ENCODE data around the gene WDR17. TPM values are rescaled to one million over a fixed set of nuclear protein-coding genes. Genes with fewer than 3 reads are reported as not detected.

The WDR17 gene
- total RNA-seq, 1 donor from 2014 or later: 0.48 TPM

DNA sequence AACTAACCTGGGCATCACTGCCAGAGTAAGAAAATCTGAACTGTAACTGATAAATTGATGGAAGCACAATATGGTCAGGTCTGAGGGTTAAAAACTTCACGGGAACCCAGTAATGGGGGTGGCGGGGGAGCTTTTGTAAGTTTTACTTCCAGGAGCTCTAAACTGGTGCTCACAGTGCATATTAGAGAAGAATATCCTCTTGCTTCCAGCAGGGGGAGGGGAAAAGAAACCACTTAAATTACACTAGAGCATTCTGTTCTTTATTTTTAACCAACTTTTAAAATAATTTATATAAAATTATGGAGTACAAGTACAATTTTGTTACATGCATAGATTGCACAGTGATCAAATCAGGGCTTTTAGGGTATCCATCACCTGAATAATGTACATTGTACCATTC, 33.7 kb downstream of the WDR17 start:
- ATAC-seq: no peak

DNA sequence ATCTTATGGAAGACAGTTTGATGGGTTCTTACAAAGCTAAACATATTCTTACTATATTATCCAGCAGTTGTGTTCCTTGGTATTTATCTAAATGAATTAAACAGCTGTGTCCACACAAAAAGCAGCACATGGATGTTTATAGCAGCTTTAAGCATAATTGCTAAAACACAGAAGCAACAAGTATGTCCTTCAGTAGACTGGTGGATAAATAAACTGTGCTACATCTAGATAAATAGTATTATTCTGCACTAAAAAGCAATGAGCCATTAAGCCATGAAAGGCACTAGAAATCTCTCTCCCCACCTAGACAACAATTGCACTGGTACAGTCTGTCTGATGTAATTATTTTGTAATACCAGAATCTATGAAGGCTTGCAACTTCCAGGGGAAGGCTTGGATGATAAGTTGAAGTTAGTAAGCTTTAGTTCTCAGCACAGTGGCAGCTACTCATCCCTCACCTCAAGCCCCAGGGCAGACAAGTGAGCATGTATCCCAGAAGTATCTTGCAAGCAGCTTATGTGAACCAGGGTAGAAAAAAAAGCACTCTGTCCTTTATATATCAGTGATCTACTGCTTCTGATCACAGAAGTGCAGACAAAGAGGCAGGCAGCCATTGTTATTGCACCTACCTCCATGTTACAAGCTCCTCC, 36.9 kb downstream of the WDR17 start:
- ATAC-seq: no peak

DNA sequence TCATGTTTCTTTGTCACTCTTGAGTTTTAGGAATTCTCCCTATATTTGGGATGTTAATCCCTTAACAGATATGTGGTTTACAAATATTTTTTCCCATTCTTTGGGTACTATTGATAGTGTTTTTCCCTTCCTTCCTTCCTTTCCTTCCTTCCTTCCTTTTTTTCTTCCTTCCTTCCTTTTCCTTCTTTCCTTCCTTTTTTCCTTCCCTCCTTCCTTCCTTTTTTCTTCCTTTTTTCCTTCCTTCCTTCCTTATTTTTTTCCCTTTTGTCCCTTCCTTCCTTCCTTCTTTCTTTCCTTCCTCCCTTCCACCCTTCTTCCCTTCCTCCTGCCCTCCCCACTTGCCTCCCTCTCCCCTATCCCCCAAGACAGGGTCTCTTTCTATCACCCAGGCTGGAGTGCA, 42.1 kb downstream of the WDR17 start:
- no peak for ATAC-seq

DNA sequence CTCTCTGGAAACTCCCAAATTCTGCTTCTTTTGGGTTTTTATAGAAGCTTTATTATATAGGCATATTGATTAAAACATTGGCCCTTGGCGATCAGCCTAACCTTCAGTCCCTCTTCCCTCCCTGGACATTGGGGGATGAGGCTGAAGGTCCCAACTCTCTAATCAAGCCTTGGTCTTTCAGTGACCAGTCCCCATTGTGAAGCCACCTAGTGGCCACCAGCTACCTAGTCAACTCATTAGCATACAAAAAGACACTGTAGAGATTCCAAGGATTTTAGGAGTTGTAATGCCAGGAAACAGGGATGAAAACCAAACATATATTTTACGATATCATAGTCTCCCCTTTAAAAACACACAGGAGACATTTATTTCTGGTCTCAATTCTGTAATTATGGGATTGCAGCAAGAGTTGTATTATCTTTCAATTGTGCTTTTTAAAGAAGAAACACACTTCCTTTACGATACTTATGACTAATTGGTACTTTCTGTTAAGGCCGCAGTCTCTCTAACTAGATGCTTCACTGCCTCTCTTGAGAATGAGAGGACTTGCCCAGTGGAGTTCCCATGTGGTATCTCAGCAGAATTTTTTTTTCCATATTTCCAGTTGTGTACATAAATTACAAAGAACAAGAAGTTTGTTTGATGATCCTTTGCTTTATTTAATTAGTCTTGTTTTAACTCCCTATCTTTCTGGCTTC, 58.2 kb downstream of the WDR17 start:
- no peak for ATAC-seq

DNA sequence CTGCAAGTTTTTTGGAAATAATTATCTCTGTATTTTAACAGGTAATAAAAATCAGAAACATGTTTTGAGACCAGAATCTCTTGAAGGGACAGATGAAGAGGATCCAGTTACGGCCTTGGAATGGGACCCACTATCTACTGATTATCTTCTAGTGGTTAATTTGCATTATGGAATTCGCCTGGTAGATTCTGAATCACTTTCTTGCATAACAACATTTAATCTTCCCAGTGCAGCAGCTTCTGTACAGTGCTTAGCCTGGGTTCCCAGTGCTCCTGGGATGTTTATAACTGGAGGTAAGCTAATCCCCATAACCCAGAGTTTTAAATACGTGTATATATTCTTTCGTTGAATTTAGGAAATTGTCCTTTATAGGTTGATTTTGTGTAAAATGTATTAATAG, 59.4 kb downstream of the WDR17 start:
- ATAC-seq: no peak

DNA sequence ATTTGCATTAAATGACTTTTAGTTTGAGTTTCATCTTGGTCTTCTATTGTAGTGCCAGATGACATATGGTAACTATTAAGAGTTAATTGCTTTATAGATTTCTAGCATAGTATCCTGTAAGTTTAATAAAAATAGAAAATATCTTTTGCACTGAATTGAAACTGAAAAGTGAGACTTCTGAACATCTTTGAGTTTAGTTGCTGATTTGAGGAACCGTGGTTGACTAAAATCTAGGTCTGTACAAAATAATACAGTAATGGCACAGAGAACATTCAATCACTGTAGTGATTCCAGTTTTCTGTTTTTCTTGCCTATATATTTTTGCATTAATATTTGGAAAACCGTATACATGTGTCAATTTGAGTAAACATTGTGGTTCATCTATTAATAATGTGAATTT, 69.0 kb downstream of the WDR17 start:
- no peak for ATAC-seq

DNA sequence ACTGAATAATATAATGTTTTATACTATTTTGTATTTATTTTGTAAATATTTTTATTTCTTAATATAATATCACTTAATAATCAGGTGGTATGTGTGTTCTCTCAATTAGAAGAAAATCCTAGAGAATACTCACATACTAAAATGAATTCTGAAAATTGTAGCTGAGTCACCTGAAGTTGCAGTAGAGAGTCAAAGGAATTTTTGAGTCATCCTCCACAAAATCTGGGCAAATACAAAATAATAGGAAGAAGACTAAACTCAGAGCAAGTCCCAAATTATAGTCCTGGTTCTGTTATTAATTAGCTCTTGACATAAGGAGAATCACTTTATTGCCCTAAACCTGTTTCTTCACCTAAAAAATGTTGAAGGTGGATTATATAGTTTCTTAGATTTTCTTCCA, 72.0 kb downstream of the WDR17 start:
- no peak for ATAC-seq

DNA sequence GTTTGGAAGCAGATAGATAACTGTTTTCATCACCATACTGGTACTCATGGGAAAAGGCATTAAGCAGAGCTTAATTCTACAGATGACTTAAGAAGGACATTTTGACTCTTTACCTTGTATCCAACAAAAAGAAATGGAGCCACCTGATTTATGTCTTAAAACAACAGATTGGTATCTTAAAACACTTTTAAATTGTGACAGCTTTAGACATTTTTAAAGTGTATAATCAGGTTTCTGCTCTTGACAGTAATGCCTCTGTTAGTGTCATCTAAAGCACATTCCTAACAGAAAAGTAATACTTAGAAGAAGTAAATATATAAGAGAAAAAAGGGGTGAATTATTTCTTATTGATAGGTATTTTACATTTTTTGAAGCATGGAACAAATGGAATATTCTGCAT, 73.9 kb downstream of the WDR17 start:
- no peak for ATAC-seq

DNA sequence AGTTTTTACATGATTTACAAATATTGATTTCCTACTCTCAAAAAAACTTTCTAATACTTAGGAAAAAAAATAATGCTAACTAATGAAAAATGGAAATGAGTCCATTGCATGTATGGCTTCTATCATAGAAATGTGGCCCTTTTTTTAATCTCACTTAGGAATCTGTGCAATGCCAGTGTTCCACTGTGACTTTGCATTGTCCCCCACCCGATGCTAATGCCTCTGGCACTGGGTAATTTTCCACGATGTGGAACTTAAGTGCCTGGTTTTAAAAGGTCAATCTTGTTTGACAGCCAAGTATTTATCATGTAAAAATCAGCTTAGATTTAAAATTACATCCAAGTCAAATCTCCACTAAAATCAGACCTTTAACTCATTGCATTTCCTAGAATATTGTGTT, 76.6 kb downstream of the WDR17 start:
- no peak for ATAC-seq

DNA sequence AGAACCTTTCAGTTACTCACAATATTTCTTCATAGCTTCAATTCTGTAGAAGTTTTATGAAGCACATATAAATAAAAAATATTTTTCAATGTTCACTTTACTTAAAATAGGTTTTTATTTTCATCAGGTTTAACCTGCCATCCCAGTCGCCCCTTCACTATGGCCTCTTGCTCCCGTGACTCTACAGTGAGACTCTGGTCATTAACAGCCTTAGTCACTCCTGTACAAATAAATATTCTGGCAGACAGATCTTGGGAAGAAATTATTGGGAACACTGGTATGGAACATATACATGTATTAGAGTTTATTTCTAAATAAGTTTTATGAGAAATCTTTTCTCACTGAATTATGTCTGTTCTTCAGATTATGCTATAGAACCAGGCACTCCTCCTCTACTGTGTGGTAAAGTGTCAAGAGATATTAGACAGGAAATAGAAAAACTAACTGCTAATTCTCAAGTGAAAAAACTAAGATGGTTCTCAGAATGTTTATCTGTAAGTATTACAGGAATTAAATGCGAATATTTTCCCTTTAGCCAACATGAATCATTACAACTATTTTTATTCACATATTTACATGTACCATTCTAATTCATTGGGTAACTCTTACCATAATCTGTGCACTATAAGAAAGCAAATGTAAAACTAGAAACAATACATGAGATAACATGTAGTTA, 84.2 kb downstream of the WDR17 start:
- no peak for ATAC-seq

DNA sequence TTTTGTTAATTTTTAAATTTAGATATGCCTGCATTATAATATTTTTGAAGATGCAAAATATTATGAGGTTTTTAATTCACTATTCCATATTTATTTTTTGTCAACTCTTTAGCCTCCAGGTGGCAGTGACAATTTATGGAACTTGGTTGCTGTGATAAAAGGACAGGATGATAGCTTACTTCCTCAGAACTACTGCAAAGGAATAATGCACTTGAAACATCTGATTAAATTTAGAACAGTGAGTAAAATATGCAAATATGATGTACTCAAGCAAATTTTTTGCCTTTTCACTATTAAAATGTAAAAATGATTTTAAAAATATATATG, 84.7 kb downstream of the WDR17 start:
- no peak for ATAC-seq

DNA sequence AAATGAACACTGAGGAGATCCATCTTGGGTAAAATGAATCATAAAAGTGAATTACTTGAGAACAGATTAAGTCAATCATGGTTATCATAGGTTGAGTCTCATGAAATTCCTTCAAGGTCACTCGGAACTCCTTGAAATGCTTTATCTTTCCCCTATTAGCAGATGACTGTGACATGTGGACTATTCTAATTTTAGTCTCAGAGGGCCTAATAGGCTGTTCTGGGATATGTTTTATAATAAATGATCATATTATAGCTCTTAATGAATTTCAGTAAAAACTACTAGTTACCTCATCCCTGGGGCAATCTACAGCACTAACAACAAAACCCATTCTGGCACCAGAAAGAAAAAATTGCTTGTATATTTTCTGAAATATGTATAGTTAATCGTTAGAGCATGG, 85.1 kb downstream of the WDR17 start:
- ATAC-seq: no peak

DNA sequence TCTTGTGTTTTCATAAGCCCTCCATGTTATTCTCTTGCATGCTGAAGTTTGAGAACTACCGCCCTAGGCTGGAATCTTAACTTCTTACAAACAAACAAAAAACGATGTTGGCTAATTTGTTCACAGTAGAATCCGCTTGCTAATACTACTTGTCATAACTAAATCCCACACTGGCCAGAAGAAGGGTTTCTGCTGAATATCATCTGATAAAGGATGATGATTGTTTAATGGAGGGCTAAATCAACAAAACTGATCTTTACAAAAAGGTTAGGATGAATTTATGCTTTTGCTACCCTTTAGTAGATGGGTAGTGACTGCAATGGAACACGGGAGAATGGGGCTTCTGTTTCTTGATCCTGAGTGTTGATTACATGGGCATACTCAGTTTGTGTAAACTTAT, 87.5 kb downstream of the WDR17 start:
- no peak for ATAC-seq

DNA sequence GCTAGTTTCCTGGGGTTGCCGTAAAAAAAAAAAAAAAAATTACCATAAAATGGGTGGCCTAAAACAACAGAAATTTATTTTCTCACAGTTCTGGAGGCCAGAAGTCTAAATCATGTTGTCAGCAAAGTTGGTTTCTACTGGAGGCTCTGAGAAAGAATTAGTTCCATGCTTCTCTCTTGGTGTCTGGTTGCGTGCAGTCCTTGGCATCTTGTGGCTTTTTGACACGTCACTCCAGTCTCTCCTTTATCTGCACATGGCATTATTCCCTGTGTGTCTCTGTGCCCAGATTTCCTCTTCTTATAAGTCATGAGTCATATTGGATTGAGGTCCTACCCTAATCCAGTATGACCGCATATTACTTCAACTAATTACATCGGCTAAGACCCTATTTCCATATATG, 91.0 kb downstream of the WDR17 start:
- no peak for ATAC-seq

DNA sequence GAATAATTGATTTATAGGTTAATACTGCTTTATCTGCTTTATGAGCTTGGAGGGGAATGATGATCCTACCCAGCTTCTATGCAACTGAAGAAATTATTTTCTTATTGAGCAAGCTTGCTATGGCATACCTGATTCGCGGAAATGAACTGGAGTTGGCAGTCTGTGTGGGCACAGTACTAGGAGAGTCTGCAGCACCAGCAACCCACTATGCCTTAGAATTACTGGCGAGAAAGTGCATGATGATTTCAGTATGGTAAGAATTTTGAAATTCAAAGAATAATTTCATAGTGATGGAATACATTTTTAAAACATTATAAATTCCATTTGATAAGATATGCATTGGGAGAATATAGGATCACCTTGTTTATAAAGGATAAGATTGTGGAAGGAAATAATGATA, 97.4 kb downstream of the WDR17 start:
- no peak for ATAC-seq

DNA sequence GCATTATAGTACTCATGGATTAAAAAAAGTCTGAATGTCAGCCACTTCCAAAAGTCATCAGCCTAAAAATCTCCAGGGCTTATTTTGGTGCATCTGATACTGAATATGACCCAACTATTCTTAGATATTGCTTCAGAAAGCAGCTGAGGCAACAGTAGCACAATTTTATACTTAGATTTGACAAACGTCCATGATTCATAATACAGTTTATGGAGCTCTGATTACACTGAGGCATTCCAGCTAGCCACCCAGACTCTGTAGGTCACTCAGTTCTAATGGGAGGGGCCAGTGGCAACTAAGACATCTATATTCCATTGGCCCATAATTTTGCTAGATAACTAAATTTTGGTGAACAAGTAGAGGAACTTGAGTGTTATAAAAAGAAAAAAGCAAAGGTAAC, 119.4 kb downstream of the WDR17 start:
- ATAC-seq: no peak

DNA sequence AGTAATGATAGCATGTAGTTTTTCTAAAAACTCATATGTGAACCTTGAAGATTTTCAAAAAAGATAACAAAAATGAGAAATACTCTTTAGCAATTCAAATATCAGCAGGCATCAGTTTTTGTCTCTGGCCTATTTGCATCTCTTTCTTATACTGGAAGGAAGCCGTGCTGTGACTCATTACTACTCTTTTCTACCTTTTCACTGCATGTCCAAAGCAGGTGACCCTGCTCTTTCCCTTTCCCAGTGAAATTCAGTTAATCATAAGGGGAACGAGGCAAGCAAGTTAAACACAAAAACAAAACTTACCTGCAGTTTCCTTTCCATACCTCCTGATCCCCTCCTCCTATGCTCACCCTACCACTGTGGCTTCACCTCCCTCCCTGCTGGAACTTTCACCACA, 120.4 kb downstream of the WDR17 start:
- ATAC-seq: no peak

DNA sequence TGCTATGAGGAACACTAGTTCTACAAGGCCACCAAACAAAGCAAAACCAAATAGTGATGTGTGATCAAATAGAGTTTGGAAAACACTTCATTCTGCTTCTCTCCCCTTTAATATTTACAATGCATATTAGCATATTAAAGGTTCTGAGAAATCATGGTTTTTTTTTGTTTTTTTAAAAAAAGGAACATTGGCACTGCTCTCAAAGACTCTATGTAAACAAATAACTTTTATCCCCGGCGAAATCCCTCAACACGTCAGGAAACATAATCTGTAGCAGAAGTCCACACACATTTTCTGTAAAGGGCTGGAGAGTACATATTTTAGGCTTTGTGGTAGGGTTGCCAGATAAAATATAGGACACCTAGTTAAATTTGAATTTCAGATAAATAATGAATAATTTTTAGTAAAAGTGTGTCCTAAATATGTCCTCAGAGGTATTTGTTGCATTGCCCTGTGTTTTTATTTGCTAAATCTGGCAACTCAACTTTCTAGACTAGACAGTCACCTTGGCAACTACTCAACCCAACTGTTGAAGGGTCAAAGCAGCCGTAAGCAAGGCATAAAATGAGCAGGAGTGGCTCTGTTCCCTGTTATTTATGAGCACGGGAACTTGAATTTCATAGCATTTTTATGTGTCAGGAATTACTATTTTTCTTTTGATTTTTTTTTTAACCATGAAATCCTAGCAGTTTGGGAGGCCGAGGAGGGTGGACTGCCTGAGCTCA, 121.2 kb downstream of the WDR17 start:
- no peak for ATAC-seq

DNA sequence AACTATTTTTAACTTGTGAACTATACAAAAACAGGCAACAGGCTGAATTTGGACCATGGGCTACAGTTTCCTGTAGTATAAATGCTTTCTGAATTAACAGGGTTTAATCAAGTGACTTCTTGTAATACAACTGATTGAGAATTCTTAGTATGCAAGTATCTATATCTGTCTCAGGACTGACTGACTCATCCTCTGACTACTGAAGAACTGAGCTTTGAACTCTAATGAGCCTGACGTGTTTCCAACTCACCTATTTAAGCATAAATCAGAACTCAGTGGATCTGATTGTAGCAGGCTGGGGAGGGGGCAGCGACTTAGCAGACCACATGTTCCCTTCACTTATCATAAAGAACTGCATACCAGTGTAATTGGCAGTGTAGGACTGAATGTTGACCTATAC, 122.0 kb downstream of the WDR17 start:
- ATAC-seq: no peak

DNA sequence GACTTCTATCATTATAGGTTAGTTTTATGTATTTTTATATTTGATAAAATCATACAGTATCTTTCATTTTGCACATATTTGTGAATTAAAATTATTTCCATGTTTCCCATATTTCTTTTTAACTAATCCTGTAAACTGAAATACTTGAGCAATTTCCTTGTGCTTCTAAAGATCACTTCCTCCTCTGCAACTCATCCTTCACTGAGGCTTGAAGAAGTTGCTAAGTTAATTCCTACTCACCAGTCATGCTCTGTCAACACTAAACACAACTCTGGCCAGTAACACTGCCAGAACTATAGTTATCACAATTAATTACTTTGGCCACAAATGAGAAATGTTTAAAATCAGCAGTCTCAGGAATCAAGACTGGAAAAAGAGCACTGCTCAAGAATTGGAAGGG, 123.0 kb downstream of the WDR17 start:
- no peak for ATAC-seq

DNA sequence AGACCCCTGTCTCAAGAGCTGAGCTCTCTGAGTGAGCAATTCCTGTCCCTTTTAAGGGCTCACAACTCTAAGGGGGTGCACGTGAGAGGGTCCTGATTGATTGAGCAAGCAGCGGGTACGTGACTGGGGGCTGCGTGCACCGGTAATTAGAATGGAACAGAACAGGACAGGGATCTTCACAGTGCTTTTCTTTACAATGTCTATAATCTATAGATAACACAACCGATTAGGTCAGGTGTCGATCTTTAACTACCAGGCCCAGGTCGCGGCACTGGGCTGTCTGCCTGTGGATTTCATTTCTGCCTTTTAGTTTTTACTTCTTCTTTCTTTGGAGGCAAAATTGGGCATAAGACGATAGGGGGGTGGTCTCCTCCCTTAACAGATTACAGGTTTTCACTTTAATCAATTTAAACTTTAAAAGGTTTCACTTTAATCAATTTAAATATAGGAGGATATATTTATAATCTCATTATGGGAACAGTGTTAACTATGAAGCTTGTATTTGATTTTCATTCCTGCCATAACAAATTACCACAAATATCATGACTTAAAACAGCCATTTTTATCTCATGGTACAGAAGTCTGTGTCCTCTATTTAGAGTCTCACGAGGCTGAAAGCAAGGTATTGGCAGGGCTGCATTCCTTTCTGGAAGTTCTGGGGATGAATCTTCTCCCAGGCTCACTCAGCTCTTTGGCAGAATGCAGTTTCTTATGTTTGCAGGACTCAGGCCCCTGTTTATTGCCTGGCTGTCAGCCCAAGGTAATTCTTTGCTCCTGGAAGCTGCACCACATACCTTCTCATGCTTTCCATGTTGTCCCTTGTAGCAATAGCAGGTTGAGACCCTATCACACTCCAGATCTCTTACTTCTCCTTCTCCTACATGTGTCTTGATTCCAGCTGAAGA, 124.5 kb downstream of the WDR17 start:
- ATAC-seq: no peak

DNA sequence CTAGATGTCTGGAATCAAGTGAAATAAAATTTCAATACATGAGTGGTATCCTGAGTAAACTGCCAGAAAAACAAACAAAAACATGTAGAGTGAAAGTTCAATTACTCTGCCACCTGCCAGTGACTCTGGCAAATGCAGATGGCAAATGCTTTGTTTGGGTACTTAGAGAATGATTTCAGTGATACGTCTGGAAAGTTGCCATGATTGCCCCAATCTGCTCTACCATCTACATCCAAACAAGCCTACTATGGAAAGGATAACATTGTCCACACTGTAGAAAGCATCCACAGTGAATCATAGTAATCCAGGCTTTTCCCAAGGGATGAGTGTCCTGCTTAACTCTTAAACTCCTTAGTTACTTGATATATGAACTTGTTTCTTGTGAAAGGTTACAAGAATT, 126.3 kb downstream of the WDR17 start:
- ATAC-seq: no peak

DNA sequence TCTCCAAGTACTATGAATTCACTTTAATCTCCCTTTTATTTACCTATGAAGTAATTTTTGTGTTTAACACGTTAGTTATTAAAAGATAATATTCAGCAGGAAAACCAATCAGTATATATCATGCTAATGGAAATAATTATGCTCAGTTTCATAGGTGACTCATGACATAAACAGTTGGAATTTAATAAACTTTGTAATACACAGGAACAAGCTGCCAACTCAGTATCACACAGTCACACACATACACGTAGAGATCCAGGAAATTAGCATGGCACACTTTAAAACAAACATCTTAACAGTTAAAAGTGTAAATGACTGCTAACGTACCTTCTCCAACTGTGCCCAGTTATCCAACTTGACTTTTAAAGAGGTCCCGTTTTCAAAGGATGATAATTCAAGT, 127.5 kb downstream of the WDR17 start:
- no peak for ATAC-seq

All from esophagus mucosa (tissue), 1 donor.